Neutrophil (primary cell): ENCODE data around the gene TBX5.

Experiments
- H3K27ac ChIP-seq: fragments of 200-600 bp; sonication (generic); 2 replicates; pipeline ENCODE4 v1.5.1; 2016; ENCODE audit warnings: mild to moderate bottlenecking, moderate library complexity
- H3K27me3 ChIP-seq: fragments of 200-600 bp; sonication (generic); 2 replicates; pipeline ENCODE4 v1.6.0; 2016; ENCODE audit warnings: mild to moderate bottlenecking
- H3K36me3 ChIP-seq: fragments of 200-600 bp; sonication (generic); 2 replicates; pipeline ENCODE4 v1.5.1; 2017
- H3K4me1 ChIP-seq, 2 experiments: fragments of 200-600 bp in 1 of 2; sonication (generic) in 1 of 2; 1 replicate in 1 of 2; 2 replicates in 1 of 2; pipeline versions ENCODE4 v1.5.1 to v1.6.1; 2013 to 2016; ENCODE audit warnings: low read depth in 1 of 2, low read length in 1 of 2, mild to moderate bottlenecking in 1 of 2, moderate library complexity in 1 of 2; ENCODE audit not compliant: control insufficient read depth in 1 of 2, insufficient read depth in 1 of 2
- H3K4me3 ChIP-seq, 2 experiments: fragments of 200-600 bp in 1 of 2; sonication (generic) in 1 of 2; 1 replicate in 1 of 2; 2 replicates in 1 of 2; pipeline ENCODE4 v1.5.1; 2013 to 2016; ENCODE audit warnings: low read depth in 1 of 2, low read length in 1 of 2, mild to moderate bottlenecking in 1 of 2, moderate library complexity in 1 of 2
- H3K9me3 ChIP-seq: fragments of 200-600 bp; sonication (generic); 2 replicates; pipeline ENCODE4 v1.5.1; 2016
- TF ChIP-seq, protein P1 (sequence below): fragments of 200-600 bp; sonication (generic); IDR thresholded peaks from 2 replicates; pipeline ENCODE4 v1.5.1; 2016; ENCODE audit warnings: antibody characterized with exemption

The TBX5 gene

DNA sequence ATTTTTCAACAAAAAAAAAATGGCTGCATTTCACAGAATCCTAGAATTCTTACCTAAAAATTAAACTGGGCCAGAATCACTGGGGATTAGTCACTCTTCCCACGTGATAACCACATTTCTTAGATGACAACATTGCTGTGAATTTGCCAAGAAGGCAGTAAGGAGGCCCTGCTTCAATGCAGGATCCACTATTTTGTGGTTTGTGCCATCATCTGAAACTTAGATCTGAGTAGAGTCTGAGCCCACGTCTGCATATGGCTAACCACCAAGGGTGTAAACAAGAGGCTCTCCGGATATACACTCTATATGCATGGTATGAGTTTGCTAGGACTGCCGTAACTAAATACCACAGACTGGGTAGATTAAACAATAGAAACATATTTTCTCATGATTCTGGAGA, 24.4 kb upstream of the TBX5 start:
- H3K36me3 ChIP-seq: no peaks in the 10 kb centered on the region
- TF ChIP-seq, protein P1, sequence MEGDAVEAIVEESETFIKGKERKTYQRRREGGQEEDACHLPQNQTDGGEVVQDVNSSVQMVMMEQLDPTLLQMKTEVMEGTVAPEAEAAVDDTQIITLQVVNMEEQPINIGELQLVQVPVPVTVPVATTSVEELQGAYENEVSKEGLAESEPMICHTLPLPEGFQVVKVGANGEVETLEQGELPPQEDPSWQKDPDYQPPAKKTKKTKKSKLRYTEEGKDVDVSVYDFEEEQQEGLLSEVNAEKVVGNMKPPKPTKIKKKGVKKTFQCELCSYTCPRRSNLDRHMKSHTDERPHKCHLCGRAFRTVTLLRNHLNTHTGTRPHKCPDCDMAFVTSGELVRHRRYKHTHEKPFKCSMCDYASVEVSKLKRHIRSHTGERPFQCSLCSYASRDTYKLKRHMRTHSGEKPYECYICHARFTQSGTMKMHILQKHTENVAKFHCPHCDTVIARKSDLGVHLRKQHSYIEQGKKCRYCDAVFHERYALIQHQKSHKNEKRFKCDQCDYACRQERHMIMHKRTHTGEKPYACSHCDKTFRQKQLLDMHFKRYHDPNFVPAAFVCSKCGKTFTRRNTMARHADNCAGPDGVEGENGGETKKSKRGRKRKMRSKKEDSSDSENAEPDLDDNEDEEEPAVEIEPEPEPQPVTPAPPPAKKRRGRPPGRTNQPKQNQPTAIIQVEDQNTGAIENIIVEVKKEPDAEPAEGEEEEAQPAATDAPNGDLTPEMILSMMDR: no peak
- H3K27me3 ChIP-seq: peaks cover 16% of the 10 kb centered on the region
- H3K4me3 ChIP-seq: no peak overlapping the region
- no peaks in the 10 kb centered on the region for H3K9me3 ChIP-seq
- H3K4me1 ChIP-seq: no peaks in the 10 kb centered on the region
- no peak overlapping the region for H3K27ac ChIP-seq

DNA sequence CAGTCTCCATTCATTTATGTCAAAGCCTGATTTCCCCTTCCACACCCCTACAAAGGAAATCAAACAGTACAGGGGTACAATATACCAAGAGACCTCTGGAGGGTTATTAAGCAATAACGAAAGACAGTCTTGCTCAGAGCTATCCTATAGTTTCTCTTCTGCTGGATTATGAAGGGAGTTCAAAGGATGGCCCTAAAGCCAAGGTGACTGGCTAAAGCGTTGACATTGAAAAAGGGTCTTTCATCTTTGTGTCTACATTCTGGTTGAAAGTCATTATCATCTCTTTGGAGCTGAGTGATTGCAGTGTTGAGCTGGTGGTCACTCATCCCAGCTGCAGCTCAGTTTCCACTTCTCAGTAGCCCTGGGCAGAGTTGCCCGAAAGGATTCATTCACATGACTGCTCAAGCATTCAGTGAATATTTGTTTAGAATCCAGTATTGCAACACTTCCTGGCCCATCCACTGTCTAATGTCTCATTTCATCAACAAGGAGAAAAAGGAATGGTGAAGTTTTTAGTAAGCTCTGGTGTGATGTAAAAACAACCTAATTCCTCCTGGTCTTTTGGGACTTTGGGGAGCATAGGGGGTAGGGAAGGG, 19.2 kb upstream of the TBX5 start:
- Histone ChIP-seq H3K36me3 (no peaks in the 10 kb centered on the region), H3K27me3 (peaks cover 22% of the 10 kb centered on the region), H3K9me3 (no peaks in the 10 kb centered on the region), H3K27ac (no peak overlapping the region), H3K4me3 (no peak overlapping the region), H3K4me1 (no peaks in the 10 kb centered on the region)
- TF ChIP-seq, protein P1: no peak

DNA sequence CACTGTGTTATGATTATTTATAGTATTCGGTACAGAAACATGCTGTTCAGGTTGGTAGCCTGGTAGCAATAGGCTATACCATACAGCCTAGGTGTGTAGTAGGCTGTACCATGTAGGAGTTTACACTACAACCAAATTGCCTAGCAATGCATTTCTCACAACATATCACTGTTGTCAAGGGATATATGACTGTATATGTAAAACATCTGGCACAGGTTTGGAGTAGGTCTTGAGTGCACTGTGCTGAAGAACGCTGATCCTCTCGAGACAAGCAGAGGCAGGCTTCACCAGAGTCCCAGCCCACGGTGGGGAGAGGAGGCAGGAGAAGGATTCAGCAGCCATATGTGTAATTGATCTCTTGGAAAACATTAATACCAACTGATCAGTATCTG, 15.0 kb upstream of the TBX5 start:
- TF ChIP-seq, protein P1: no peak
- peaks cover 63% of the 10 kb centered on the region for H3K27me3 ChIP-seq
- H3K4me1 ChIP-seq: no peaks in the 10 kb centered on the region
- no peaks in the 10 kb centered on the region for H3K9me3 ChIP-seq
- H3K36me3 ChIP-seq: no peaks in the 10 kb centered on the region
- H3K4me3 ChIP-seq: no peak overlapping the region
- no peak overlapping the region for H3K27ac ChIP-seq

DNA sequence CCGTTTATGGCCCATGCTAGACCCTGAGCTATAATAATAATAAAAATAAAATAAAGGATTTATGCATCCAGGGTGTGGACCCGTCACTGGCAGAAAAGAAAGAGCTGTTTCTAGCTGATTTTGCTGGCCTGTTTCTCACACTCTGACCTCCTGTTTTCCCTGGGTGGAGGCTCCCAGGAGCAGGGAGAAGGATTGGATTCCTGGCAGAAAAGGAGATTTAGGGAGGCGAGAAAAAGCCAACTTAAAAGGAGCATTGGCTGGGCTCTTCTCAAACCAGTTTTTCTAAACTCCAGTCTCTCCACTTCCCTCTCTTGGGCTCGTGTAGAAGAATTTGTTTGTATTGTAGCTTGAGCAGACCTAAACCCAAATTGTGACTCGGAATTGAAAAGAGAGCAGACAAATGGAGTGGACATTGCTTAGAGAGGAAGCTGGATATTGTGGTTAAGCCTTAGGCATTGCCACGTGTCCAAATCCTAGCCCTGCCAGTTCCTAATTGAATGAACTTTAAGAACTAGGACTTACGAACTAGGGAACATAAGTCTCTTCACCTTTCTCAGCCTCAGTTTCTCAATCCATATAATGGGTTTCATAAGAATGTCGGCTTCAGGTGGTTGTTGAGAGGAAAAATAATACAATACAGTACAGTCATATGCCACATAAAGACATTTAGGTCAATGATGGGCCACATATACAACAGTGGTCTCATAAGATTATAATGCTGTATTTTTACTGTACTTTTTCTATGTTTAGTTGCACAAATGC, 14.4 kb upstream of the TBX5 start:
- Histone ChIP-seq H3K9me3 (no peaks in the 10 kb centered on the region), H3K27ac (no peak overlapping the region), H3K36me3 (no peaks in the 10 kb centered on the region), H3K4me3 (no peak overlapping the region), H3K4me1 (no peaks in the 10 kb centered on the region), H3K27me3 (peaks cover 69% of the 10 kb centered on the region)
- TF ChIP-seq, protein P1: no peak

DNA sequence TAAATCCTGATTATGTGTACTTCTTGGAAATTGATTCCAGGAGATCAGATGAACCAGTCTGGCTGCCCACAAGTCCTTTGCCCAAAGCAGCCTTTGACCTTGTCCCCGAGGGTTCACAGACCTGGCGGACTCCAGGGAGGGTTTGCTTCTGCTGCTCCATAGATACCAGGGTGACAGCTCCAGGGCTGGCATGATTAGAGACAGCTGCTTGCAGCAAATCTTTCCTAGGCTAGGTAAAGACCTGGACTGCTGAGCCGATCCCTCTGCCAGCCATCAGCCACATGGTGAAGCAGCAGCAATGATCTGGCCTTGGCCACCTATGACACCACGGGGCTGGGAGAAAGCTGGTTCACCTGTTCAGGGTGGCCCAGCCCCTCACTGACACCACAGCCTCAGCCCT, 10.1 kb upstream of the TBX5 start:
- no peaks in the 10 kb centered on the region for H3K4me1 ChIP-seq
- no peak overlapping the region for H3K27ac ChIP-seq
- H3K4me3 ChIP-seq: no peak overlapping the region
- peaks cover 94% of the 10 kb centered on the region for H3K27me3 ChIP-seq
- H3K36me3 ChIP-seq: no peaks in the 10 kb centered on the region
- TF ChIP-seq, protein P1: no peak
- no peaks in the 10 kb centered on the region for H3K9me3 ChIP-seq
